HT-29 (cell line): ENCODE results near the gene DLX4. TPM values are rescaled to one million over a fixed set of nuclear protein-coding genes. Genes with fewer than 3 reads are reported as not detected.

ENCODE experiments used
- DNase-seq: peaks from one replicate; pipeline ENCODE4 v3.0.0-alpha.2; 2015; ENCODE audit warnings: low spot score
- total RNA-seq: library from RNA; depleted of rRNA; stranded (reverse); fragments of >200 nt; shearing (Covaris generic); gene quantifications from 2 replicates; pipeline ENCODE4 v1.2.3, GENCODE V29; 2014

Gene DLX4
- total RNA-seq, 1 experiment from 2014 or later = 0.51 TPM

GRCh38 chr17:49946964-49947584 lies 21.9 kb upstream of the DLX4 start:
- no peak for DNase-seq

GRCh38 chr17:49949634-49950033 lies 19.4 kb upstream of the DLX4 start:
- no peak for DNase-seq

DNA sequence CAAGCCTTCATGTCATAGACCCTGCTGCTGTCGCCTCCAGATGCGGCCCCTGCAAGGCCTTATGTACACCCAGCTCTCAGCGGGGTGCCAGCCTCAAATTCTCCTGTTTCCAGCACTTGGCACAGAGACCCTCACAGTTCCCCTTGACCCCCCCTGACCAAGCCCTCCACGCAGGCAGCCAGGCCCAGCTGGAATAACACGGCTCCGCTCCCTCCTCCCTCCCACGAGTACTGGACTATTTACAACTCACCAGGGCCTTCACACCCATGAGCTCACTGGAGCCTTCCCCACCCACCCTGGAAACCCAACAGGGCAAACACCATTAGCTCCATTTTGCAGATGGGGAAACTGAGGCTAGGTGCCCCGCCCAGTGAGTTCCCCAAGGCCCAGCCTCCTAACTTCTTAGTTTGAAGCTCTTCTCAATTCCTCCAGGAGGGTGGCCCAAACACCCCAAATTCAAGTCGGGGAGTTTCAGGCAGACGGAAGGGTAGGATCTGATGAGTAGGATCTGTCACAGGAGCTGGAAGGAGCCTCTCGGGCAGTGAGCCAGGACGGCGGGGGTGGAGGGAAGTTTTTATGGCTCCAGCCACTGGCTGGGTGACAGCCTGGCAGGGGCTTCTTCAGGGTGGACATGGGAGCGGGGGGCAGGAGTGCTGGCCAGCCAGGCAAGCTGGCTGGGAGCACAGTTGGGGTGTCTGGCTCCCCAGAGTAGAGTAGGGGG lies 17.5 kb upstream of the DLX4 start:
- no peak for DNase-seq

DNA sequence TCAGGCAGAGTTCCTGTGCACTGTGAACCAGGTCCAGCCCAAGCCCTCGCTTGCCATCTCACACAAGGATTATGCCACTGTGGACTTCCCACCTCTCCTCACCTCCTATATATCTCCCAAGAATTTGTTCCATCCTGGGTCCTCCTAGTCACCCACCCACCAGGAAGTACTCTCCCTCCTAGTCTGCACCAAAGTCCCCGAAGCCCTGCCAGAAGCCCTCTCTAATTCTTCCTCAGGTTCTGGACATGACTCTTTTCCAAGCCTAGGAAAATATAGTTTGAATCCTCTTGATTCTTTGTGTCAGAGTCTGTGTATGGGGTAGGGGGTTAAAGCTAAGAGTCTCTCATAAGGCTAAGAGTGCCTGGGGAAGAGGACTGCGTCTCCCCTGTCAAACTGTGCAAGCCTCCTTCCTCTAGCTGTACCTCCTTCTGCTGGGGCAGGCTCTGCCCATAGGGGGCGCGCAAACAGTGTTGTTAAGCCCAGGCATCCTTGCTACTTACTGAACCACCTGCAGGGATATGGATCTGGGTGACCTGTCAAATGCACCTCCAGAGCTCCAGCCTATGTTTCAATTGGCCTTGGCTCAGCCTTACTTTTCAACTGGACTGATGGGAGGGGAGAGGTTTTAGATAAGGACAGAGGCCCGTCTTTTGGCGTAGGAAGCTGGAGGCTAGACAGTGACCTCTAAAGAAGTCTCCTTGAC lies 16.6 kb upstream of the DLX4 start:
- DNase-seq = peak; percentile 92

- DNase-seq = no peak
Measured at GRCh38 chr17:49952912-49953497, 16.0 kb upstream of the DLX4 start.

DNA sequence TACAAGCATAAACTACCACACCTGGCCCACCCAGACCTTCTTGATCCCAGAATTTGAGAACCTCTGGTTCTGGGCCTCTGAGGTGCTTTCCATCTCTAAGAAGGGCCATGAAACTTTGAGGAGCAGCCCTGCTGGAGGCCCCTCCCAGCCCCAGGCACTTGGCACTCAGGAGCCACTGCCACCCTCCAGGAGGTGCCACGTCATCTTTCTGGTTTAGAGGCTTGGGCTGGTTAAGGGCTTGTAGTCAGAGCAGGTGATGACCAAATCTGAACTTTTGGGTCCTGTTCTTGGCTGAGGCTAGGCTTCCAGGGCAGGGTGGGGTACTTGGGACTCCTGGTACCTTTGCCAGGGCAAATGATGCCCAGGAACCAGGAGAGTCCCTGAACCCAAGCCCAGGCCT lies 13.8 kb upstream of the DLX4 start:
- no peak for DNase-seq

- no peak for DNase-seq
Measured at GRCh38 chr17:49956780-49957179, 12.2 kb upstream of the DLX4 start.

GRCh38 chr17:49957350-49957749 lies 11.6 kb upstream of the DLX4 start:
- no peak for DNase-seq

- no peak for DNase-seq
Measured at GRCh38 chr17:49958723-49959122, 10.3 kb upstream of the DLX4 start.

- peak; percentile 39 for DNase-seq
Measured at GRCh38 chr17:49959183-49959935, 9.6 kb upstream of the DLX4 start.

GRCh38 chr17:49962599-49963308 lies 6.2 kb upstream of the DLX4 start:
- no peak for DNase-seq

- no peak for DNase-seq
Measured at GRCh38 chr17:49963309-49963625, 5.7 kb upstream of the DLX4 start.

GRCh38 chr17:49963626-49964302 lies 5.2 kb upstream of the DLX4 start:
- no peak for DNase-seq

GRCh38 chr17:49964303-49964768 lies 4.7 kb upstream of the DLX4 start:
- DNase-seq = no peak

DNA sequence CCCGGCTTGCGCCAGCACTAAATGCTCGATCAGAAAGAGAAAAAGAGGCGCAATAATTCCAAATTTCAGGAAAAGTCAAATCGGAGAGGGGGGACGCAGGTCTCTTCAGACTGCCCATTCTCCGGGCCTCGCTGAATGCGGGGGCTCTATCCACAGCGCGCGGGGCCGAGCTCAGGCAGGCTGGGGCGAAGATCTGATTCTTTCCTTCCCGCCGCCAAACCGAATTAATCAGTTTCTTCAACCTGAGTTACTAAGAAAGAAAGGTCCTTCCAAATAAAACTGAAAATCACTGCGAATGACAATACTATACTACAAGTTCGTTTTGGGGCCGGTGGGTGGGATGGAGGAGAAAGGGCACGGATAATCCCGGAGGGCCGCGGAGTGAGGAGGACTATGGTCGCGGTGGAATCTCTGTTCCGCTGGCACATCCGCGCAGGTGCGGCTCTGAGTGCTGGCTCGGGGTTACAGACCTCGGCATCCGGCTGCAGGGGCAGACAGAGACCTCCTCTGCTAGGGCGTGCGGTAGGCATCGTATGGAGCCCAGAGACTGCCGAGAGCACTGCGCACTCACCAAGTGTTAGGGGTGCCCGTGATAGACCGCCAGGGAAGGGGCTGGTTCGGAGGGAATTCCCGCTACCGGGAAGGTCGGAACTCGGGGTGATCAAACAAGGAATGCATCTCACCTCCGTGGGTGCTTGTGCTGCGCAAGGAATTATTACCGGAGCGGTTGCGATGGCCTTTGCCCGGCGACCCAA lies 4.0 kb upstream of the DLX4 start:
- DNase-seq = no peak

DNA sequence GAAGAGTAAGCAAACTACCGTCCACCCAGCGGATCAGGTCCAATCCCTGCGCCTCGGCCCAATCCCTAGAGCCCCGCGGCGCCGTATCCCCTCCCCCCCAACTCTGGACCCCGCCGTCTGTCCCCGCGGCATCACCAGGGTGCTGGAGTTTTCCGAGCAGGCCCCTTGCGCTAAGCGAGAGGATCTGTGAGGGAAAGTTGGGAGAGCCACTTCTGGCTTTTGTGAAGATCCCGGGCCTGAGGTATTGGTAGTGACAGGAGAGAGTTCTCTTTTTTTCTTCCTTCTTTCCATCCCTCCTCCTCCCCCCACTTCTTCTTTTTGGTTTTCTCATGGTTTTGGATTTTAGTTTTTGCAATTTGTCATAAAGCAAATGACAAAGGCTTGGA lies 3.5 kb upstream of the DLX4 start:
- DNase-seq = no peak

- no peak for DNase-seq
Measured at GRCh38 chr17:49966767-49967166, 2.2 kb upstream of the DLX4 start.

DNA sequence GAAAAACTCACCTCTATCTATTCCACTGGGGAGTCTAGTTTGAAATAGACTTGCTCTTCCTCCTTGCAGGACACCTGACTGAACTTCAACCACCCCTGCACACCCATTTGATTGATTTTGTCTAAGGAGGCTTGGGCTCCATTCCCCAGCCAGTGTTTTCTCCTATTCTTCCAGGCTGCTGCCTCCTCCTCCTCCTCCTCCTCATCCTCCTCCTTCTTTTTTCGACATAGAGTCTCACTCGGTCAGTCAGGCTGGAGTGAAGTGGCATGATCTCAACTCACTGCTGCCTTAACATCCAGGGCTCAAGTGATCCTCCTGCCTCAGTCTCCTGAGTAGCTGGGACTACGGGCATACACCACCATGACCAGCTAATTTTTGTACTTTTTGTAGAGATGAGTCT lies 1.8 kb upstream of the DLX4 start:
- DNase-seq = no peak

DNA sequence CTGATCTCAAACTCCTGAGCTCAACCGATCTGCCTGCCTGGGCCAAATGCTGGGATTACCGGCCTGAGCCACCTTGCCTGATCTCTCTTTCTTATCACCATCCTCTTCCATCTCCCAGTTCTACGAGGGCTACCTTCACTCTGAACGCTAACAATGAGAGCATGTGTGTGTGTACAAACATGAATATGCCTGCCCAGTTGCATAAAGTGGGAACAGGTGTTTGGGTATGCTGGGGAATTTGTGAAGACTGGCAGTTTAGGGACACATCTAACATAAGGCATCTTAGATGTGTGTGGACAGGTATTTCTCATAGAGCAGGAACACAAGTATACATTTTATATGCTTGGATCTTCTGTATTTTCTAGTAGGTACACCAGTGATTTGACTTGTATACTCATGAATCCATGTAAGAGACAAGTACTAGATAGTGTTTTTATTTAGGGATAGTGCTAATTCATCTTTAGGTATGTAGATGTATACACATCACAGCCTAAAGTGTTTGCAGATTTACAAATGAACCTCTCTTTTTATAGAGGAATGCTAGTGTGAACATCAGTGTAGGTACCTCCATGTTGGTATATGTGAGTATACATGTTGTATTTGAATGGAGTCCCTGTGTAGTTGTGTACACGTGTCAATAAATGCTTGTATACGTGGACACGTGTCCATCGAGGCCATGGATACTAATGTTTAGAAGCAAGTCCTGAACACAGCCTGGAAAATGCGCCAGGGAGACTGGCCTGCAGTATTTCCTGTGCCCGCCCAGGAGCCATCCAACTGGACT lies 1.2 kb upstream of the DLX4 start:
- DNase-seq = peak; percentile 25
